BE2C (cell line): ENCODE results near the gene PPFIBP1.
"Not testable (repeated sequence)": the region's sequence is repeated elsewhere in the genome, so short reads cannot be mapped to it uniquely, and the experiment has no call there.

Experiments
- DNase-seq: peaks from one replicate; pipeline ENCODE4 v3.0.0-alpha.2; 2020
- H3K27me3 ChIP-seq: fragments of 250-450 bp; sonication (Bioruptor Pico); 2 replicates; pipeline ENCODE4 v1.5.1; 2020; ENCODE audit warnings: mild to moderate bottlenecking
- H3K36me3 ChIP-seq: fragments of 250-450 bp; sonication (Bioruptor Pico); 2 replicates; pipeline ENCODE4 v1.5.1; 2020; ENCODE audit warnings: mild to moderate bottlenecking
- H3K4me1 ChIP-seq: fragments of 250-450 bp; sonication (Bioruptor Pico); 2 replicates; pipeline ENCODE4 v1.5.1; 2020
- H3K4me3 ChIP-seq: 2 replicates; pipeline ENCODE4 v1.5.1; 2011; ENCODE audit warnings: low read depth, low read length
- H3K9me3 ChIP-seq: fragments of 250-450 bp; sonication (Bioruptor Pico); 2 replicates; pipeline ENCODE4 v1.5.1; 2020
- CTCF ChIP-seq: IDR thresholded peaks from 2 replicates; pipeline ENCODE4 v1.5.1; 2012; ENCODE audit warnings: mild to moderate bottlenecking, low read depth, low read length

Gene PPFIBP1

GRCh38 chr12:27631813-27632491, 107.9 kb downstream of the PPFIBP1 start:
- Histone ChIP-seq H3K4me3 (no peak overlapping the region), H3K4me1 (no peaks in the 10 kb centered on the region), H3K36me3 (no peaks in the 10 kb centered on the region), H3K9me3 (no peaks in the 10 kb centered on the region), H3K27me3 (no peaks in the 10 kb centered on the region)
- DNase-seq = no peak
- TF ChIP-seq CTCF = no peak

GRCh38 chr12:27635349-27635972, 111.5 kb downstream of the PPFIBP1 start:
- Histone ChIP-seq H3K27me3 (no peaks in the 10 kb centered on the region), H3K36me3 (no peaks in the 10 kb centered on the region), H3K4me3 (no peak overlapping the region), H3K9me3 (no peaks in the 10 kb centered on the region), H3K4me1 (no peaks in the 10 kb centered on the region)
- peak; percentile 73 for TF ChIP-seq CTCF
- no peak for DNase-seq

GRCh38 chr12:27636569-27636968, 112.6 kb downstream of the PPFIBP1 start:
- H3K27me3 ChIP-seq, H3K4me3 ChIP-seq, DNase-seq, H3K36me3 ChIP-seq, H3K9me3 ChIP-seq, H3K4me1 ChIP-seq: not testable (repeated sequence)

GRCh38 chr12:27637524-27637923, 113.5 kb downstream of the PPFIBP1 start:
- no peak for TF ChIP-seq CTCF
- Histone ChIP-seq H3K27me3 (no peaks in the 10 kb centered on the region), H3K4me3 (no peak overlapping the region), H3K36me3 (no peaks in the 10 kb centered on the region), H3K9me3 (no peaks in the 10 kb centered on the region), H3K4me1 (no peaks in the 10 kb centered on the region)
- DNase-seq = no peak

GRCh38 chr12:27639265-27639664, 115.3 kb downstream of the PPFIBP1 start:
- DNase-seq = no peak
- TF ChIP-seq CTCF = no peak
- Histone ChIP-seq H3K36me3 (no peaks in the 10 kb centered on the region), H3K27me3 (no peaks in the 10 kb centered on the region), H3K9me3 (no peaks in the 10 kb centered on the region), H3K4me1 (no peaks in the 10 kb centered on the region), H3K4me3 (no peak overlapping the region)

- not testable (repeated sequence) for H3K9me3 ChIP-seq, DNase-seq, H3K4me1 ChIP-seq, H3K27me3 ChIP-seq, H3K4me3 ChIP-seq, H3K36me3 ChIP-seq
These were observed 116.7 kb downstream of the PPFIBP1 start for GRCh38 chr12:27640566-27641200.

- H3K4me1 ChIP-seq, H3K27me3 ChIP-seq, DNase-seq, H3K36me3 ChIP-seq, H3K9me3 ChIP-seq, H3K4me3 ChIP-seq: not testable (repeated sequence)
These were observed 118.4 kb downstream of the PPFIBP1 start for GRCh38 chr12:27642361-27642760.

GRCh38 chr12:27642892-27643291, 118.9 kb downstream of the PPFIBP1 start:
- H3K4me1 ChIP-seq = not testable (repeated sequence)

More at GRCh38 chr12:27642892-27643291, 118.9 kb downstream of the PPFIBP1 start:
- DNase-seq, H3K36me3 ChIP-seq, H3K9me3 ChIP-seq, H3K4me3 ChIP-seq, H3K27me3 ChIP-seq: not testable (repeated sequence)
